ENCODE results near the gene DGKQ.

The DGKQ gene

GRCh38 chr4:973431-974397 is at the start of gene DGKQ:
DGKQ (minus strand) TSS chr4:973569; CDS start chr4:973482, 87 bp downstream.
- peak; percentile 89 for DNase-seq

- DNase-seq: no peak
Measured at GRCh38 chr4:1022739-1023066, 49.3 kb upstream of the DGKQ start.

GRCh38 chr4:1022051-1022738 is 48.8 kb upstream of the DGKQ start:
- no peak for DNase-seq

- no peak for DNase-seq
Measured at GRCh38 chr4:1021386-1022050, 48.1 kb upstream of the DGKQ start.

- peak; percentile 50 for DNase-seq
Measured at GRCh38 chr4:1019729-1020470, 46.5 kb upstream of the DGKQ start.

- no peak for DNase-seq
Measured at GRCh38 chr4:1019320-1019719, 46.0 kb upstream of the DGKQ start.

- DNase-seq: no peak
Measured at GRCh38 chr4:1018147-1019020, 45.0 kb upstream of the DGKQ start.

GRCh38 chr4:1017706-1018105 is 44.3 kb upstream of the DGKQ start:
- DNase-seq: no peak

GRCh38 chr4:1017211-1017610 is 43.8 kb upstream of the DGKQ start:
- DNase-seq: no peak

- DNase-seq: no peak
Measured at GRCh38 chr4:1015746-1016145, 42.4 kb upstream of the DGKQ start.

- DNase-seq: no peak
Measured at GRCh38 chr4:1015179-1015578, 41.8 kb upstream of the DGKQ start.

GRCh38 chr4:1014291-1015167 is 41.2 kb upstream of the DGKQ start:
- no peak for DNase-seq

- DNase-seq: no peak
Measured at GRCh38 chr4:1013225-1014073, 40.1 kb upstream of the DGKQ start.

GRCh38 chr4:1012034-1012739 is 38.8 kb upstream of the DGKQ start:
- peak; percentile 68 for DNase-seq

- DNase-seq: no peak
Measured at GRCh38 chr4:1011666-1012033, 38.3 kb upstream of the DGKQ start.

GRCh38 chr4:1011022-1011665 is 37.8 kb upstream of the DGKQ start, which contains the start of gene FGFRL1:
FGFRL1 (plus strand) TSS chr4:1011626; CDS start chr4:1012486, 860 bp downstream.
- peak; percentile 96 for DNase-seq

- DNase-seq: peak; percentile 89
Measured at GRCh38 chr4:1010395-1011021, 37.1 kb upstream of the DGKQ start.

Measured in hematopoietic multipotent progenitor cell treated with erythropoietin and hydrocortisone succinate and interleukin-3 and kit ligand, for 4 days (in vitro differentiated cells).